ENCODE measurements around the gene NUCB2.

The NUCB2 gene

GRCh38 chr11:17343907-17344306 lies 67.4 kb downstream of the NUCB2 start:
- DNase-seq: no peak

- no peak for DNase-seq
Observed at GRCh38 chr11:17347676-17348075, 71.1 kb downstream of the NUCB2 start.

- DNase-seq: no peak
Observed at GRCh38 chr11:17350455-17351171, 74.1 kb downstream of the NUCB2 start.

- DNase-seq: no peak
Observed at GRCh38 chr11:17351172-17351509, 74.6 kb downstream of the NUCB2 start.

GRCh38 chr11:17351510-17352176 lies 75.1 kb downstream of the NUCB2 start, which contains the start of gene NCR3LG1:
Gene NCR3LG1 (plus strand): TSS chr11:17351800. CDS start chr11:17351970, 170 bp downstream.
- peak; percentile 70 for DNase-seq

- peak; percentile 48 for DNase-seq
Observed at GRCh38 chr11:17352950-17353820, 76.6 kb downstream of the NUCB2 start.

- peak; percentile 1 for DNase-seq
Observed at GRCh38 chr11:17353821-17354600, 77.5 kb downstream of the NUCB2 start.

- DNase-seq: peak; percentile 79
Observed at GRCh38 chr11:17354601-17354991, 78.1 kb downstream of the NUCB2 start.

- no peak for DNase-seq
Observed at GRCh38 chr11:17366495-17366894, 90.0 kb downstream of the NUCB2 start.

- no peak for DNase-seq
Observed at GRCh38 chr11:17368551-17368950, 92.0 kb downstream of the NUCB2 start.

- no peak for DNase-seq
Observed at GRCh38 chr11:17369094-17369493, 92.6 kb downstream of the NUCB2 start.

- DNase-seq: no peak
Observed at GRCh38 chr11:17369684-17370243, 93.2 kb downstream of the NUCB2 start.

- no peak for DNase-seq
Observed at GRCh38 chr11:17371614-17372013, 95.1 kb downstream of the NUCB2 start.

- DNase-seq: no peak
Observed at GRCh38 chr11:17375547-17375946, 99.0 kb downstream of the NUCB2 start.

- no peak for DNase-seq
Observed at GRCh38 chr11:17376493-17376892, 100.0 kb downstream of the NUCB2 start.

- DNase-seq: no peak
Observed at GRCh38 chr11:17378655-17379054, 102.1 kb downstream of the NUCB2 start.

- DNase-seq: no peak
Observed at GRCh38 chr11:17379383-17380180, 103.0 kb downstream of the NUCB2 start.

GRCh38 chr11:17381156-17381555 lies 104.6 kb downstream of the NUCB2 start:
- DNase-seq: no peak

All from CD4-positive, alpha-beta T cell treated with Interleukin-21 for 1 hour (primary cell).